Testis (tissue), 3 donors: ENCODE data around the gene TPSB2. TPM values are rescaled to one million over a fixed set of nuclear protein-coding genes. Genes with fewer than 3 reads are reported as not detected.

Experiments
- DNase-seq: peaks from one replicate; pipeline ENCODE4 v3.0.0-alpha.2; 2019
- H3K27ac ChIP-seq, 2 donors: fragments of 200-600 bp; sonication (generic); one replicate each; pipeline ENCODE4 v1.5.1; 2019
- H3K27me3 ChIP-seq: fragments of 200-600 bp; sonication (generic); one replicate; pipeline ENCODE4 v1.5.1; 2019
- H3K36me3 ChIP-seq: fragments of 200-600 bp; sonication (generic); one replicate; pipeline ENCODE4 v1.5.1; 2017; ENCODE audit warnings: low read depth; ENCODE audit errors: missing control alignments
- H3K4me1 ChIP-seq: fragments of 200-600 bp; sonication (generic); one replicate; pipeline ENCODE4 v1.5.1; 2019
- H3K4me3 ChIP-seq, 2 donors: fragments of 200-600 bp; sonication (generic); one replicate each; pipeline ENCODE4 v1.5.1; 2017 to 2019
- H3K9me3 ChIP-seq: fragments of 200-600 bp; sonication (generic); one replicate; pipeline ENCODE4 v1.5.1; 2017
- CTCF ChIP-seq, 3 experiments: fragments of 450-650 bp in 2 of 3; fragments of 200-600 bp in 1 of 3; sonication (generic) in 1 of 3; IDR thresholded peaks; one replicate each; pipeline ENCODE4 v1.5.1; 2016 to 2019; ENCODE audit warnings: antibody characterized with exemption in 3 of 3, mild to moderate bottlenecking in 2 of 3, moderate library complexity in 1 of 3
- POLR2A ChIP-seq: fragments of 450-650 bp; IDR thresholded peaks from one replicate; pipeline ENCODE4 v1.6.1; 2017; ENCODE audit warnings: antibody characterized with exemption, mild to moderate bottlenecking, moderate library complexity
- WGBS, 2 donors: methylation state at CpG; one replicate each; pipeline ENCODE4 v1.1.5; 2018; 5-methylcytosine and 5-hydroxymethylcytosine counted together
- intact Hi-C: fragments of 100-400 bp; cut with DNase I; formaldehyde crosslinking; loops from one replicate; pipeline ENCODE4 v1.15.1; 2023; ENCODE audit warnings: low total_unique reads
- polyA plus RNA-seq: library from polyadenylated mRNA; stranded (reverse); fragments of 350-450 nt; fragmentation: Illumina TruSeq; extraction: RNeasy Lipid Tissue Mini Kit (QIAGEN cat#74804); gene quantifications from one replicate; pipeline ENCODE4 v1.2.3, GENCODE V29; 2014; ENCODE audit warnings: low read depth, low replicate concordance; ENCODE audit not compliant: insufficient read depth
- total RNA-seq, 2 donors: library from RNA; depleted of rRNA; stranded (reverse); fragments of >200 nt; gene quantifications; one replicate each; pipeline ENCODE4 v1.2.3, GENCODE V29; 2016

TPSB2 gene
- total and polyA plus RNA-seq, 3 donors from 2014 or later, result 10.8 to 49.5 (median 16.1) TPM

- peaks cover 3% of the 10 kb centered on the region for H3K4me1 ChIP-seq
- H3K9me3 ChIP-seq, result no peaks in the 10 kb centered on the region
- no peak for DNase-seq
- no peaks in the 10 kb centered on the region for H3K36me3 ChIP-seq
- no peak for TF ChIP-seq CTCF (IDR thresholded peaks at IDR 0.05)
- TF ChIP-seq POLR2A, result no peak
- no peaks in the 10 kb centered on the region for H3K27me3 ChIP-seq
- no peak within 1 kb of the TSS for H3K4me3 ChIP-seq
- intact Hi-C loops, result no loop called here
- H3K27ac ChIP-seq, result no peak within 1 kb of the TSS
- WGBS, 2 donors, result 69 to 74% methylated on average over 9 to 10 of the region's 10 CpGs
Measured at GRCh38 chr16:1225051-1225451, 4.9 kb downstream of the TPSB2 start, which contains the start of gene TPSG1. Gene TPSG1 (minus strand): TSS chr16:1225268. CDS start chr16:1225252, 16 bp downstream.

GRCh38 chr16:1224558-1224957 lies 5.4 kb downstream of the TPSB2 start:
- Histone ChIP-seq H3K4me1 (peaks cover 3% of the 10 kb centered on the region), H3K9me3 (no peaks in the 10 kb centered on the region), H3K27ac (no peak overlapping the region), H3K36me3 (no peaks in the 10 kb centered on the region), H3K27me3 (no peaks in the 10 kb centered on the region), H3K4me3 (no peak overlapping the region)
- intact Hi-C loops, result no loop called here
- TF ChIP-seq POLR2A (no peak), CTCF (IDR thresholded peaks at IDR 0.05) (no peak)
- DNase-seq, result no peak
- WGBS, 2 donors, result 79 to 82% methylated on average over 7 to 9 of the region's 9 CpGs

- Histone ChIP-seq H3K27me3 (no peaks in the 10 kb centered on the region), H3K4me1 (peaks cover 3% of the 10 kb centered on the region), H3K4me3 (no peak overlapping the region), H3K36me3 (no peaks in the 10 kb centered on the region), H3K9me3 (no peaks in the 10 kb centered on the region), H3K27ac (no peak overlapping the region)
- TF ChIP-seq POLR2A, result no peak
- no peak for TF ChIP-seq CTCF (IDR thresholded peaks at IDR 0.05)
- no peak for DNase-seq
- intact Hi-C loops, result no loop called here
- 90% methylated on average over 20 to 38 of the region's 38 CpGs for WGBS, 2 donors
Measured at GRCh38 chr16:1223355-1224214, 6.4 kb downstream of the TPSB2 start.

- Histone ChIP-seq H3K9me3 (no peaks in the 10 kb centered on the region), H3K36me3 (no peaks in the 10 kb centered on the region), H3K27me3 (no peaks in the 10 kb centered on the region), H3K27ac (no peak overlapping the region), H3K4me3 (no peak overlapping the region), H3K4me1 (peaks cover 3% of the 10 kb centered on the region)
- WGBS, 2 donors, result 66 to 87% methylated on average over 11 to 25 of the region's 25 CpGs
- intact Hi-C loops, result no loop called here
- no peak for TF ChIP-seq POLR2A
- TF ChIP-seq CTCF (IDR thresholded peaks at IDR 0.05), result no peak
- DNase-seq, result no peak
Measured at GRCh38 chr16:1222553-1223354, 7.2 kb downstream of the TPSB2 start.
